ENCODE results near the gene DYRK1A.
A peak's percentile ranks its signal among the peaks of the same experiment; 100 is the strongest.

The DYRK1A gene

DNA sequence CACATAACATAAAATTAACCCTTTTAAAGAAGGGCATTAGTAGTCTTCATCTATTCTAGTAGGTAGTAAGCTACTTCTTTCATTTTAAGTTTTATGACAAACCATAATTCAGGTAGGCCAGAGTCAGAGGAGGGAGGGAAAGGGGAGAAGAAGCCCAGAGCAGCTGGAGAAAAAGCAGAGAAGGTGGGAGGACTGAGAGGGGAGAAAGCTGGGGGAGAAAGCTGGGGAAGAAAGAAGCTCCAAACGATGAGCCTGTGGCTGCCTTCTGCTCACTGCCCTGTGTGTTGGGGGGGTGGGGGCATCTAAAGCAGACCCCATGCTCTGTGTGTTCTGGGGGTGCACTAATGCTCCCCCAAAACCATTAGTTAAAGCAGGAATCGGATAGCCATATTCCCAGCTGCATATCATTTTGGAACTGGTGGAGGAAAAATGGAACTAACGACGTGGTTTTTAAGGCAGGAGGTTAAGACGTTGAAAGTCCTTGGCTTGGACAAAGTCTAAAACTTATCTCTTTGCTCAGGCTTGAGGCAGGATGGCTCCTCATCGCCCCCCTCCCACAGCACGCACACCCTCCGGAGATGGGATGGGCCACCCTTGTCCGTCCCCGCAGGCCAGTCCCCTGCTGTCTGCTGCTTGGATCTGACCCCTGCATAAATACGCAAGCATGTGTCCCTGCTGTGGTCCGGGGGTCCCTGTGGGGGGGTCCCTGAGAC lies 184.2 kb downstream of the DYRK1A start:
- DNase-seq (ENCODE audit: low read depth, low spot score): no peak

DNA sequence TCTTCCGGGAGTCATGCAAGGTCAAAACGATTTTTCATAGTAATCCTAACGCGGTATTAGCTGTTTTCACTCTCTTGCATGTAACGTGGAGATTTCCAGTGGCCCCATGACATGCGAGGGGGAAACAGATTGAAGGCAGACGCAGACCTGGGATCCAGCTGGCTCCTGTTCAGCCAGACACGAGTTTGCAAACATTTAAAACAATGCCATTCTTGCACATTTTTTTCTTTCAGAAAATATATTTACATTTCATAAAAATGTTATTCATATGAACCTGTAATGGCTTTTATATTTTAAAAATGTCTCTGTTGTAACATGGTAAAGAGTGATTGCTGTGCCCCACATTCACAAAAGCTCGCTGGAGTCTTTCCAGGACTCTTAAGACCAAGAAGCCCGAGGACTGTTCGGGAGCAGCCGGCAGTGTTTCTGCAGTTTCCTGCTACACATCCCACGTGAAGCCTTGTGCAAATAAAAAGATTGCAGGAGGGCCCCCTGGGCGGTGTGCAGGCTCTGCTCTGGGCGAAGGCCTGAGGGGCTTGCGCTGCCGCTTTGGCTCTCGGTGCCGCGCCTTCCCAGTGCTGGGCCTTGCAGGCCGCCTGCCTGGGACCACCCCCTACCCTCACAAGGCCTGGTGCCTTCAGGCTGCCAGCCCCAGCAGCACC lies 184.9 kb downstream of the DYRK1A start:
- DNase-seq (ENCODE audit: low read depth, low spot score): no peak

DNA sequence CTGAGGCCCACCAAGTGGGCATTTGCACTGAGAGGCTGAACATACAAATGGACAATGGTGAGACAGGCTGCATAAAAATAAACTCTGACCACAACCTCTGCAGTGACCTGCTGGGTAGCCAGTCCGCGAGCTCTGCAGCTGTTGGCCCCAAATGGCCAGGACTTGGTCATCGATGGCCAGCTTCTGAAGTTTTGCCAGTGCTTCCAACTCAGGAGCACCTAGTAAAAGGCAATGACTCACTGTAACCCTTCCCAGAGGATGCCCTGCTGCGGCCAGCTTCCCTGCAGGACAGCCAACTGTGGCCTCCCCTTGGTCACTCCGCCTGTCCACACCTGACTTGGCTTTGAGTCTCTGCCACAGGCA lies 185.4 kb downstream of the DYRK1A start:
- no peak for DNase-seq (ENCODE audit: low read depth, low spot score)

DNA sequence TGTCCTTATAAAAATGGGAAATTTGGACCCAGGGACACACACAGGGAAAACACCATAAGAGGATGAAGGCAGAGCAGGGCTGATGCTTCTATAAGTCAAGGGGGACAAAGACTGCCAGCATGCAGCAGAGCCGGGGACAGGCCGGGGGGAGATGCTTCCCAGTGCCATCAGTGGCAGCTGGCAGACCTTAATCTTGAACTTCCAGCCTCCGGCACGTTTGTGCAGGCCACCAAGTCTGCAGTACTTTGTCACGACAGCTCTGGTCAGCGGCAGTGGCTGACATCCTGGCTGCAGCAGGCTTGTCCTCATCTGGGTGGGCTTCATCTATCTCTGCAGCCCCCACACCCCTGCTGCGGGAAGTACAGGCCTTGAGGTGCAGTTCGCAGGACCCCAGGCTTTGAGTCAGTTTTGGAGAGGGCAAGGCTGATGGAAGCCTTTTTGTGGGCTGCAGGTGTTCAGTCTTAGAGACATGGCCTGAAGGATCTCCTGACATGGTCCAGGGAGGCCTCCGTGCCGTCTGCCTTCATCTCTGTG lies 186.0 kb downstream of the DYRK1A start:
- DNase-seq (ENCODE audit: low read depth, low spot score): no peak

DNA sequence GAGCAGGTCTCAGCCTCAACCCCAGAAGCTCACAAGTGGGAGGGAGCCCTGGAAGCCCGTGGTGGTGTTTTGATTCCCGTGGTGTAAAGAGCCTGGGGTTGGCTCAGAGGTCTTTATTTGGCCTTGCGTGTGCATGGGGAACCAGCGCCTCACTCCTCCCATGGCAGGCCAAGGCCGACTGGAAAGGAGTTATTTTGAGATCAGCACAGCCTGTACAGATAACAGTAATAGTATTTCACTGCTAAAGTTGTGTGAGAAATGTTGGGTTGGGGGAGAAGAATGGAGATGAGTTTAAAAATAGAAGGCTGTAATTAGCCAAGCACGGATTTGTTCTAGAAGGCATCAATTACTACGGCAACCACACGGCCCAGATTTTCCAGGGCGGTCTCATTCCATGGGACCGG lies 186.5 kb downstream of the DYRK1A start:
- no peak for DNase-seq (ENCODE audit: low read depth, low spot score)

DNA sequence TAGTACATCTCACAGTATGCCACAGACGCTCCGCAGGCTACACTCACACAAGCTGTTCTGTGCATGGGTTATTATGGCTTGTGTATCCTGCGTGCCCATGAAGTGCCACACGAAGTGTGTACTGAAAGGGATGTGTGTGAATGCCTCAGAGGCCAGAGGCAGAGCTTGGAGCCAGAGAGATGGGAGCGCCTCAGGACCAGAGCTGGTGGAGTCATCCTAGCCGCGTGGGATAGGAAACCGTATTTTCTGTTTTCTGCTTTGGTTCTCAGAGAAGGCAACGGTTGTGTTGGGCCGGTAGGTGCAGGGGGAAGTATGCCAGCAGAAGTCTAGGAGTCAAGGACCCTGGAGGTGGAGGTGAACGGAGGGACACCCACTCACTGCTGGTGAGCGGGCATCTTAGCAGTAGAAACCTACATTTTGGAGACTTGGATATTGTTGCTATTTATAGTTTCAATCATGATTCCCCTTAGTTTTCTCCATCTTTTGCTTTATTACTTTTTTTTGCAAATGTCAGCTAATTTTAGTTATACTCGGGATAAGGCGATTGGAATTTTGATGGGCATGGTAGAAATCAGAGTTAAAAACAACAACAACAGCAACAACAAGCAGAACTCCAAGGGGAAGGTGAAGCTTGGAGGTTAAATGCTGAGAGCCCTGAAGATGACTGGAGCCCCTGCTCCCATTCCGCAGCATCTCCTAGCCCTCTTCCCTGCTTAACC lies 188.2 kb downstream of the DYRK1A start:
- no peak for DNase-seq (ENCODE audit: low read depth, low spot score)

DNA sequence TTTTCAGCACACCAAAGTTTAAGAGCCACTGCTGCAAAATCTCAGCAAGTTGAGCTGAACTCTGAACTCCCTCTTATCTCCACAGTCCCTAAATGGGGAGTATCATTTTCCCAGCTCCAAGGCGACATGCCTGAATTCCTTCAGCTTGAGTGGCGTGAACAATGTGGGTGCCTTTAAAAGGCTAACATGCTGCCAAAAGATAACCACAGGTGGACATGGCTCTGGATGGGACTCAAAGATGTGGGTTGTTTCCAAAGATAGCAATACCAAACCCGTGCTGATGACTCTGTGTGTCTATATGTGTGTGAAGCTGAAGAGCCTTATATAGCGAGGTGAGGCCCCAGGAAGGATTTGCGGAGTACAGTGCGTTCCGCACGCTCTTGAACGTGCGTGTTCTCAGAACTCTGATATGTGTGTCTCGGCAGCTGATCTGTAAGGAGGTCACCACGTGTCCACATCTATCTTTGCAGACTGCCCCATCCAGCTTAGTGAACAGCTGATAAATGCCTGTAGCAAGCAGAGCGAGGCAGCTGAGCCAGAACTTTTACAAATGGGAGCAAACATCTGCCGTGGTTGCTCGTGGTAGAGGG lies 189.2 kb downstream of the DYRK1A start:
- no peak for DNase-seq (ENCODE audit: low read depth, low spot score)

DNA sequence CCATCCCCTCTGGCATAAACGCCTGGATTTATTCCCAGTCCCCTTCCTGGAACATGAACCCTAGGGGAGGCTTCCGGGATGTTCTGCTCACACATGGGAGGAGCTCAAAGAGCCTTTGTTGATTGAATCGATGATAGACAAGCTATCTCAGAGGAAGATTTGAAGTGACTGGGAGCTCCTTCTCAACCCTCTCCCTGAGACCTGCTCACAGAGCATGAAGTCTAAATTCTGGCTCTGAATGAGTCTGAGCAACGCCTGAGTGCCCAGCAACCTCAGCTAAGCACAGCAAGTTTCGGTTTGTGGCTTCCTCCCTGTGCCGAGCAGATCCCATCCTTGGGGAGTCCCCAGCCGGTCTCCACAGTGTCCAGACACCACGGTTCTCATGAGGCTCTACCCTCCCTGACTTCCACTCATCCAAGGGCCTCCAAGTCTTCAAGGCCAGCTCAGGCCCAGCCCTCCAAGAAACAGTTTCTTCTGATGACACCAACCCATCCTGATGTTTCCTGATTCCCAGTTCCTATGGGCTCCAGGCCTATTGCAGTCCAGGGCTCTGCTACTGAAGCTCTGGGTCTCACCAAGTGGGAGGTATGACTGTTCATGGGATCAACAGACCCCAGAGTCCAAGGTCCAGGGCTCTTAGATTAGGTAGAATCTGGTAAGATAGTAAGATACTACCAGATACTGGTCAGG lies 190.8 kb downstream of the DYRK1A start:
- DNase-seq (ENCODE audit: low read depth, low spot score): no peak

DNA sequence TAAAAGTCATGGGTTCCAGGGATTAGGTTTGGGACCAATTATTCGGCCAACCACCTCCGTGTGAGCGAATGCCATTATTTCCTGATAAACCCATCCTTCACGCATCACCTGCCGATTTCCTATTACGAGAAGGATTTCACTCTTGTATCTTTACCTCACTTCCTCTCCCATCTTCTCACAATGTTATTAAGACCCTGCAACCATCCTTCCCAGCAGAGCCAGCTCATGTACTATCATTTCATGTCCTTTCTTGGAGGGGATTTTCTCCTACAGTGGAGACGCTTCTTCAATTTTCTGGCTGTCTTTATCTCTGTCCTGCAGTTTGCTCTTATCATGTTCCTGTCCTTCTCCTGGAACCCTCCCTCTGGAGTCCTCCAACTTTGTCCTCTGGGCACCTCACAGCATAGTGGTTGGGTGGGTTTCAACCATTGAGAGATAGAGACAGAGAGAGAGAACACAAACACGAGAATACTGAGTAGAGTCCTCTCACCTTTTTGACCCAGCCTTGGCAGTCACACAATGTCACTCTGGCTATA lies 192.2 kb downstream of the DYRK1A start:
- no peak for DNase-seq (ENCODE audit: low read depth, low spot score)

DNA sequence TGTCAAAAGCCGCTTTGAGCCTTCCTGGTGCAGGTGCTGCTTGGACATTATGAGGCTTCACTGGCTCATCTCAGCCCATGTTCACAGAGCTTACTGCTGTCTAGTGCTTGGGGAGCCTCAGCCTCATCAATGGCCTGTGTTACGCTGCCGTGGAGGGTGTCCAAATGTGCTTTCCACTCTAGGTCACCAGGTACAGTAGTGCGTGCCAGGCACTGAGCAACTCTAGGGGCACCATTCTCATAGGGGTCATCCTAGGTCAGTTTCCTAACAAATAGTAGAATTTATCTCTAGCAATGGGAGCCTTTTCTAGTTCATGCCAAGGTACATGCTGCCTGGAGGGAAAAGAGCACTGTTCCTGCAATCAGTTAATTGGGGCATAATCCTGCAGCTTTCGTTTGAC lies 193.8 kb downstream of the DYRK1A start:
- DNase-seq (ENCODE audit: low read depth, low spot score): no peak

DNA sequence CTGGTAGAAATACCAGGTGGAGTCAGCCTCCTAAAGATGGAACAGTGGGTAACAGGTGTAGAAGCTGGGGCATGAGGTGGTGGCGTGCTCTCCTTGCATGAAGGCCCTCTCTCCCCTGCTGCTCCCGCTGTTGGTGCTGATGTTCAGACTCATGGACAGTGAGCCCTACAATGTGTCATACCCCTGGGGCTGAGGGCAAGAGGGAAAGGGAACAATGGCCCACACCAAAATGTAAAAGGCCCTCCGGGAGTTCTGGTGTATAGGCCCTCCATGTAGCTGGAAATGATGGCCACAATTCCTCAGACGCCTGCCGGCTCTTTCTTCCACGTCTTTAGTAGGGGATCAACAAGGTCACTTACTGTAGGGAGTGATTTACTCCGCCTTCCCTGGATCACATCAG lies 194.9 kb downstream of the DYRK1A start:
- DNase-seq (ENCODE audit: low read depth, low spot score): no peak

DNA sequence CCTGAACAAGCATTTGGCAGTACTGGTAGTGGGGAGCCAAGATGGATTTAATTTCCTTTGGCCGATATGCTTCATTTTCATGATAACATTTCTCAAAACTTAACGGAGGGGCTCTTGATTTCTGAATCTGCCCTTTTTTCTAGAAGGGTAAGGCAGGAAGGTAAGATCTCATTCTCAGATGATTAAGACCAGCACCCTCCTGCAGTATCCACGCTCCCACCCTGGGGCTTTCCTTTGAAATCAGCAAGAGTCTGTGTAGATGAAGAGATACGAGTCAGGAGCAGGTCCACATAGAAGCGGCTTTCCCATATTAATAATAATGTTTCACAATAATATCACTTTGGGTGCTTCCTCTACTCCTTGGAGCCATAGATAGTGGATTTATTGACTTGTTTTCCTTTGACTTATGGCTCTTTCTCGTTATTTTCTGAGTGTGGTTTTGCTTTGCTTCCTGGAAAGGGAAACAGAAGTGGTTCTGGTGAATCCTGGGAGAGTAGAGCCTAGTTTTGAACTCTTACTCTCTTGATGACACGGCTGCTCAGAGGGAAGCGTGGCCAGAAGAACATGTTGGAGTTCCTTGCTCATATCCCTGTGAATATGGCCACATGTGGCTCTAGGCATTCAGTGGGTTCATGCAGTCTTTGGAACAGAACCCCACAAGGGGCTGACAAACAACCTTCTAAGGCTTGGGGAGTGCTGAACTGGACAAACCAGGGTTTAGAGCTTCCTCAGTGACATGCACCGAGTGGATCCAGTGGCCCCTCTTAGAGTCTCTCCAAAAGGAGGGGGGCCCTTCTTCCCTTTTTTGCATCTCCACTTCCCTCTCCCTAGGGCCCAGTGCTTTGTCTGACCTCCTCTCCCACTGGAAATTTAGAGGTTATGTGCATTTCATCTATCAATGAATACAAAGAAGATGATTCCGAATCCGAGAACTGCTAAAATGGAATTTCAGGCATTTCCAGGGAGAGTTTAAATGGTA lies 195.7 kb downstream of the DYRK1A start:
- DNase-seq (ENCODE audit: low read depth, low spot score): no peak

DNA sequence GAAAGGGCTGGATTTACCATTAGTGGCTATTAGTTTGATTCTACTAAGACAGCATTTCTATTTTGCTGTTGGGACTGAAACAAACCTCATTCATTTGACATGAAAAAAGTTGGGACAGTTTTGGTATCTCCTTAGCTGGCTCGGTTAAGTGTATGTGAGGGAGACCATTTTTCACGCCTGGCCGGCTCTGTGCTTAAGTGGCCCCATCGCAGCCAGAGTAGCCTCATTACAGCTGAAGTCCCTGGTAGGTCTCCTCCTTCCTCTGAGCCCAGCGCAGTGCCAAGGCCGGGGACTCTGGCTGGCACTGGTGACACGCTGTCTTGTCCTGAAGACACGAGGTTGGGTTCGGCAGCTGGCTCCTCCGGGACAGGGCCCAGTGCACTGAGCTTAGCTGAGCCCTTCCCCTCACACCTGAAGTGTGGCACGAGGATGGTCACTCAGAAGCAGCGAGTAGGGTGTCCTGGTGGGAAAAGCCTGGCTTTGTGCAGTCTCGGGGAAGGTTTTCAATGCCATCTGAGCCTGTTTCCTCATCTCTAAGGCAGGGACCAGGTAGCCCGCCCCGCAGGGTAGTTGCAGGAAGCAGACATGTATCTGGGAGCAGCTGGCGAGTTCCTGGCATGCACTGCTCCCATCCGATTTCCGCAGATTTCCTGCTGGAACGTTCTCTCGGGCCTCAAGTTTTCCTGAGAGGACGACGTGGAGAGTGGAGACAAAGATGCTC lies 196.5 kb downstream of the DYRK1A start:
- peak; percentile 2 for DNase-seq (ENCODE audit: low read depth, low spot score)

DNA sequence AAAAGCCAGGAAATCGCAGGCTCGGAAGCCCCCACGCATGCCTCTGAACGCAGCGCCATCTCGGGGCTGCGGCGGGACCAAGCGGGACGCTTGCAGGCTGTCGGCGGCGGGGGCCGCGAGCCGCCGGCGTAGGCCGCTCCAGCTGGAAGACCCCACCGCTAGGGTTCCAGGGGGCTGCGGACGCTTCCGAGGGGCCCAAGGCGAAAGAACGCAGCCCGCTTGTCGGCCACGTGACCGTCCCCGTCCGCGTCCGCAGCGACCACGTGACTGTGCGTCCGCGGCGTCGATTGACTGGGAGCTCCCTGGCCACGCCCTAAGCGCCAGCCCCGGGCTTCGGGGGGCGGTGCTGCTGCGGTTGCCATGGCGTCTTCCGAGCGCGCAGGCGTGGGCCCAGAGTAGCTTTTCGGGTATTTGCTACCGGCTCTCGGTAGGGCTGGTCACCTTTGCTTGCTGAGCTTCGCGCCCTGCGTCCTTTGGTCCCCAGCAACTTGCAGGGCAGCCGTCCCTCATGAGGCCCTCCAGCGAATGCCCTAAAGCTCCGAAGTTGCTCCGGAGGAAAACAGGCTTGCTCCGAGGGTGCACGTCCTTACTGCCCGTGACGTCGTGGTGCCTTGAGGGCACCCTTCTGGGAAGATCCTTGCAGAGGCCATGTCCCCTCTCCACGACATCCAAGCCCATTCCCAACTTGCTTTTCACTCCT lies 197.2 kb downstream of the DYRK1A start:
- DNase-seq (ENCODE audit: low read depth, low spot score): peak; percentile 84

DNA sequence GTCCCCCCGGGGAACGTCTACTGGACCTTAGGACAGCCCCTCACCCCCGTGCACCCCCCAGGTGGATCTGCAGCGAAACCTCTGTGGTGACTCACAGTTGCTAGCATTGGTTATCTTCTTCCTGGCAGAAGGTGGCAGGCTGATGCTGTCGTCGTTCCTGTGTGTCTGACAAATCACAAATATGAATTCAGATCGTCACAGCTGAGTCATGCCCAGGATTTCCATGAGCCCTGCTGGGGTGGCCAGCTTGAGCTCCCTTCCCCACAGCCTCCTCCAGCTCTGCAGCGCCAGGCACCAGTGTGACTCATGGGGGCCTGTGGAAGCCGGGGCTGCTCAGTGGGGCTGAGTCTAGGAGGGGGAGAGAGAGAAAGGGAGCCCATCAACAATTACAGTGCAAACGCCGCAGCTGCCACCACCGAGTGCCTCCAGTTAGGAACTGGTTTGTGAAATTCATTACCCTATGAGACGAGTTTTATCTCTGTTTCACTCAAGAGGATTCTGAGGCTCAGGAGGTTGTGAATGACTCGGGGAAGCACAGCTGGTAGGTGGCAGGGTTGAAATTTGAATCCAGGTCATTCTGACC lies 197.9 kb downstream of the DYRK1A start:
- DNase-seq (ENCODE audit: low read depth, low spot score): peak; percentile 65

DNA sequence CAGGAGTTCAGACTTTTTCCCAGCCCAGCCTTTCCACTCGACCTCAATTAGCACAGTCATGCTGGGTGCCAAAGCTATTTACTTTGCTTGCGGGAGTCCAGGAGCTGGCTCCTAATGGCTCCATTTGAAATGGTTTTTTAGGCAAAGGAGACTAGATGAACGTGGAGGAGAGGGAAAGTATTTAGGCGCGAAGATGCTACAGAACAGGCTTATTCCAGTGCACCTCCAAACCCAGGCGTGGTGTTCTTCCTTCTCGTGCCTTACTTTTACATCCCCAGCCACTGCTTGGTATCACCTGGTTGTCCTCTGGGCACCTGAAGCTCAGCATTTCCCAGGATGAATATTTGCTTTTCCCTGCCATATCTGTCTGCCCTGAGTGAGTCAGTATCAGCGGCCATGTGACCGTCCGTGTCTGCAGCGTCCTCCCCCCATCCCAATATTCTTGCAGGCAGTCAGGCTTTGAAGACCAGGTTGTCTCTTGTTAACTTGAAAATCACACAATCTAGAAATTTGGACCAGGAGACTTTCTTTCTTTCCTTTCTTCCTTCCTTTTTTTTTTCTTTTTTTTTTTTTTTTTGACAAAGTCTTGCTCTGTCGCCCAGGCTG lies 198.5 kb downstream of the DYRK1A start:
- no peak for DNase-seq (ENCODE audit: low read depth, low spot score)

DNA sequence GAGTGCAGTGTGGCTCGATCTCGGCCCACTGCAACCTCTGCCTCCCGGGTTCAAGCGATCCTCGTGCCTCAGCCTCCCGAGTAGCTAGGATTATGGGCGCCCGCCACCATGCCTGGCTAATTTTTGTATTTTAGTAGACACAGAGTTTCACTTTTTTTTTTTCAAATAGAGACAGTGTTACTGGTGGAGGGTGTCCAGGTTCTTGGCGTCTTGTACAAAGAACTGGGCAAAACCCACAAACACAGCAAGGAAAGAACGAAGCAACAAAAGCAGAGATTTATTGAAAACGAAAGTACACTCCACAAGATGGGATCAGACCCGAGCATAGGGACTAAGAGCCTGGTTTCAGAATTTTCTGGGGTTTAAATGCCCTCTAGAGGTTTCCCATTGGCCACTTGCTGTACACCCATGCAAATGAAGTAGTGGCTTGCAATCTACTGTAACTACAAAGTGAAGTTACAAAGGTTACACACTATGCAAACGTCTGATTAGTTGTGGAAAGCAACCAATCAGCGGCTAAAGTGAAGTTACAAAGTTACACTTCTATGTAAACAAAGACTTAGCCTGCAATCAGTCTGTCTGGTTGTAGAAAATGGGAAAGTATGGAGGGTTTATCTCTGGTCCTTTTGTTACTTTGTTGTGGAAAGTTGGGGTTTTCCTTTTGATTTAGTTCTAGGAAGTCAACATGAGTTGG lies 199.1 kb downstream of the DYRK1A start:
- no peak for DNase-seq (ENCODE audit: low read depth, low spot score)
